Measurements from ENCODE around the gene FAM227A. TPM values are rescaled to one million over a fixed set of nuclear protein-coding genes. Genes with fewer than 3 reads are reported as not detected.
"Not testable (repeated sequence)": the region's sequence is repeated elsewhere in the genome, so short reads cannot be mapped to it uniquely, and the experiment has no call there.

The FAM227A gene
- total RNA-seq, 1 donor, result 2.0 TPM

DNA sequence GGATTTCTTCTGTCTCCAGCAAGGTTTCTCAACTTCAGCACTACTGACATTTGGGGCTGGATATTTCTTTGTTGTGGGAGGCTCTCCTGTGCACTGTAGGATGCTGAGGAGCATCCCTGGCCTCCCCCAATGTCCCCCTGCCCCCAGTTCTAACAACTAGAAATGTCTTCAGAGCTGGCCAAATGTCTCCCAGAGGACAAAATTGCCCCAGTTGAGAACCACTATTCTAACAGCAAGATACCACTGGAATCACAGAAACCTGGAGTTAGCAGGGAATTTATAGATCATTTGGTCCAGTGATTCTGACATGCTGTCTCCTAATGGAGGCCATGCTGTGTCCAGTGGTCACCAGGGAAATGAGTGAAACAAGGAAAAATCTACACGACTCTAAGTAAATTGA is 54.0 kb downstream of the FAM227A start:
- no peak for DNase-seq (ENCODE audit: low read depth)
- no peak for TF ChIP-seq CTCF (IDR thresholded peaks at IDR 0.05; ENCODE audit: insufficient read depth, low read length)
- H3K4me3 ChIP-seq (ENCODE audit: low read depth, low read length), result no peak overlapping the region

DNA sequence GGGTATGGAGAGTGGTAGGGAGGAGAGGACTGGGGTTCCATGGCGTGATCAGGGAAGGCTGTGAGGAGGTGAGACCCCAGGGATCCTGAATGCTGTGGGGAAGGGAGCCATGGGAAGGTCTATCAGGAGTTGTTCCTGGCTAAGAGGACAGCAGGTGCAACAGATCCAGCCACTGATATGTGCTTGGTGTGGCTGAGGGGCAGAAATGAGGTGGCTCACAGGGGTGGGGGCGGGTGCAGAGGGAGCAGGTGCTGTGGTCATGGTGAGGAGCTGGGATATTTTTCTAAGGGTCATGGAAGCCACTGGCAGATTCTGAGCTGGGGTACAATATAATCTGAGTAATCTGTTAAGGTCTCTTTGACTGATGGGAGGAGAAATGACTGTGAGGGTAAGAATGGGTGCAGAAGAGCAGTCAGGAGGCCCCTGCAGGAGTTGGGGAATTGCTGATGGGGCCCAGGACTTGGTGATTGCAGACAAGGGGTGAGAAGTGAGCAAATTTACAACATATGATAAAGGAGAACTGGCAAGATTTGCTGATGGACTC is 54.9 kb downstream of the FAM227A start:
- TF ChIP-seq CTCF (IDR thresholded peaks at IDR 0.05; ENCODE audit: insufficient read depth, low read length), result no peak
- no peak for DNase-seq (ENCODE audit: low read depth)
- H3K4me3 ChIP-seq (ENCODE audit: low read depth, low read length), result no peak overlapping the region

GRCh38 chr22:38599466-38599865 is 56.7 kb downstream of the FAM227A start:
- no peak for DNase-seq (ENCODE audit: low read depth)
- no peak for TF ChIP-seq CTCF (IDR thresholded peaks at IDR 0.05; ENCODE audit: insufficient read depth, low read length)

GRCh38 chr22:38582923-38583322 is 73.3 kb downstream of the FAM227A start:
- not testable (repeated sequence) for DNase-seq (ENCODE audit: low read depth); H3K4me3 ChIP-seq (ENCODE audit: low read depth, low read length)

More at GRCh38 chr22:38599466-38599865, 56.7 kb downstream of the FAM227A start:
- no peak overlapping the region for H3K4me3 ChIP-seq (ENCODE audit: low read depth, low read length)

- no peak for TF ChIP-seq CTCF (IDR thresholded peaks at IDR 0.05; ENCODE audit: insufficient read depth, low read length)
- DNase-seq (ENCODE audit: low read depth), result no peak
These were observed 77.7 kb downstream of the FAM227A start for GRCh38 chr22:38578505-38578904.

GRCh38 chr22:38572065-38572464 is 84.1 kb downstream of the FAM227A start:
- peak; percentile 79 for DNase-seq (ENCODE audit: low read depth)
- no peak overlapping the region for H3K4me3 ChIP-seq (ENCODE audit: low read depth, low read length)
- peak; percentile 54 for TF ChIP-seq CTCF (IDR thresholded peaks at IDR 0.05; ENCODE audit: insufficient read depth, low read length)

More at GRCh38 chr22:38578505-38578904, 77.7 kb downstream of the FAM227A start:
- no peak overlapping the region for H3K4me3 ChIP-seq (ENCODE audit: low read depth, low read length)

GRCh38 chr22:38570779-38571364 is 85.3 kb downstream of the FAM227A start:
- no peak for TF ChIP-seq CTCF (IDR thresholded peaks at IDR 0.05; ENCODE audit: insufficient read depth, low read length)
- DNase-seq (ENCODE audit: low read depth), result peak; percentile 47
- peak overlapping the region; percentile 84 for H3K4me3 ChIP-seq (ENCODE audit: low read depth, low read length)
